ENCODE measurements around the gene ANXA10. TPM values are rescaled to one million over a fixed set of nuclear protein-coding genes. Genes with fewer than 3 reads are reported as not detected.

The ANXA10 gene
- total RNA-seq, 2 experiments from 2014 or later: not detected

GRCh38 chr4:168154546-168155277 lies 62.4 kb downstream of the ANXA10 start:
- Histone ChIP-seq H3K9me3 (ENCODE audit: low read length) (no peaks in the 10 kb centered on the region), H3K36me3 (ENCODE audit: insufficient read depth, low read length) (no peaks in the 10 kb centered on the region), H2AFZ (ENCODE audit: low read length) (no peak overlapping the region), H3K27ac (ENCODE audit: low read depth, low read length, poor library complexity, severe bottlenecking) (no peak overlapping the region), H4K20me1 (ENCODE audit: insufficient read depth, low read length) (no peaks in the 10 kb centered on the region), H3K79me2 (ENCODE audit: insufficient read depth, low read depth, low read length) (no peaks in the 10 kb centered on the region), H3K4me3 (ENCODE audit: low read depth, low read length, poor library complexity, severe bottlenecking) (no peak overlapping the region), H3K9me2 (ENCODE audit: insufficient read depth, low read length) (no peaks in the 10 kb centered on the region), H3K4me1 (ENCODE audit: insufficient read depth, low read length, poor library complexity, severe bottlenecking) (no peaks in the 10 kb centered on the region), H3K4me2 (ENCODE audit: low read length) (no peak overlapping the region)
- DNase-seq (ENCODE audit: low spot score): no peak
- no TSS peak for BruUV-seq (replicated peaks)
- ChIA-PET POLR2A (interaction anchor here (0.6 kb wide), 1 partner anchor 695 kb away, joined by 3 read pairs; no protein-coding TSS in a partner anchor), CTCF (ENCODE audit: unreplicated experiment) (no interaction called here)
- TF ChIP-seq CTCF (conservative IDR thresholded peaks at IDR 0.05; ENCODE audit: low read length): no peak
- TF ChIP-seq EZH2phosphoT487 (IDR thresholded peaks at IDR 0.05; ENCODE audit: borderline replicate concordance, low read depth, low read length): no peak
- intact Hi-C loops (cut with micrococcal nuclease; ENCODE audit: unreplicated experiment): loop anchor here (5.0 kb wide), 1 partner anchor 1132 kb away; no protein-coding TSS in a partner anchor

- no peak for DNase-seq (ENCODE audit: low spot score)
- H3K4me2 ChIP-seq (ENCODE audit: low read length): no peak overlapping the region
- H3K36me3 ChIP-seq (ENCODE audit: insufficient read depth, low read length): no peaks in the 10 kb centered on the region
- H3K27ac ChIP-seq (ENCODE audit: low read depth, low read length, poor library complexity, severe bottlenecking): no peak overlapping the region
- no peak overlapping the region for H3K4me3 ChIP-seq (ENCODE audit: low read depth, low read length, poor library complexity, severe bottlenecking)
- ChIA-PET CTCF (ENCODE audit: unreplicated experiment) (no interaction called here), POLR2A (no interaction called here)
- H3K9me3 ChIP-seq (ENCODE audit: low read length): no peaks in the 10 kb centered on the region
- H4K20me1 ChIP-seq (ENCODE audit: insufficient read depth, low read length): no peaks in the 10 kb centered on the region
- BruUV-seq (replicated peaks): no TSS peak
- no peak overlapping the region for H2AFZ ChIP-seq (ENCODE audit: low read length)
- intact Hi-C loops (cut with micrococcal nuclease; ENCODE audit: unreplicated experiment): no loop called here
- H3K9me2 ChIP-seq (ENCODE audit: insufficient read depth, low read length): no peaks in the 10 kb centered on the region
- no peaks in the 10 kb centered on the region for H3K79me2 ChIP-seq (ENCODE audit: insufficient read depth, low read depth, low read length)
- no peaks in the 10 kb centered on the region for H3K4me1 ChIP-seq (ENCODE audit: insufficient read depth, low read length, poor library complexity, severe bottlenecking)
- TF ChIP-seq EZH2phosphoT487 (IDR thresholded peaks at IDR 0.05; ENCODE audit: borderline replicate concordance, low read depth, low read length): no peak
- TF ChIP-seq CTCF (conservative IDR thresholded peaks at IDR 0.05; ENCODE audit: low read length): no peak
Measured at GRCh38 chr4:168162604-168163003, 70.3 kb downstream of the ANXA10 start.

- Histone ChIP-seq H3K4me3 (ENCODE audit: low read depth, low read length, poor library complexity, severe bottlenecking) (no peak overlapping the region), H3K9me3 (ENCODE audit: low read length) (no peaks in the 10 kb centered on the region), H3K79me2 (ENCODE audit: insufficient read depth, low read depth, low read length) (no peaks in the 10 kb centered on the region), H2AFZ (ENCODE audit: low read length) (no peak overlapping the region), H4K20me1 (ENCODE audit: insufficient read depth, low read length) (no peaks in the 10 kb centered on the region), H3K9me2 (ENCODE audit: insufficient read depth, low read length) (no peaks in the 10 kb centered on the region), H3K36me3 (ENCODE audit: insufficient read depth, low read length) (no peaks in the 10 kb centered on the region), H3K27ac (ENCODE audit: low read depth, low read length, poor library complexity, severe bottlenecking) (no peak overlapping the region), H3K4me2 (ENCODE audit: low read length) (no peak overlapping the region), H3K4me1 (ENCODE audit: insufficient read depth, low read length, poor library complexity, severe bottlenecking) (no peaks in the 10 kb centered on the region)
- intact Hi-C loops (cut with micrococcal nuclease; ENCODE audit: unreplicated experiment): no loop called here
- TF ChIP-seq EZH2phosphoT487 (IDR thresholded peaks at IDR 0.05; ENCODE audit: borderline replicate concordance, low read depth, low read length) (no peak), CTCF (conservative IDR thresholded peaks at IDR 0.05; ENCODE audit: low read length) (no peak)
- DNase-seq (ENCODE audit: low spot score): no peak
- ChIA-PET POLR2A (interaction anchor here (0.6 kb wide), 1 partner anchor 1187 kb away, joined by 3 read pairs; no protein-coding TSS in a partner anchor), CTCF (ENCODE audit: unreplicated experiment) (no interaction called here)
- no TSS peak for BruUV-seq (replicated peaks)
Measured at GRCh38 chr4:168163106-168163505, 70.8 kb downstream of the ANXA10 start.

Measured in OCI-LY7 (cell line).